Activated naive CD4-positive, alpha-beta T cell (primary cell): Measurements from ENCODE around the gene SKP2.

Experiments
- DNase-seq, 4 experiments: peaks; one replicate each; lab custom pipeline; 2025; lab: John Stamatoyannopoulos, UW

The SKP2 gene

DNA sequence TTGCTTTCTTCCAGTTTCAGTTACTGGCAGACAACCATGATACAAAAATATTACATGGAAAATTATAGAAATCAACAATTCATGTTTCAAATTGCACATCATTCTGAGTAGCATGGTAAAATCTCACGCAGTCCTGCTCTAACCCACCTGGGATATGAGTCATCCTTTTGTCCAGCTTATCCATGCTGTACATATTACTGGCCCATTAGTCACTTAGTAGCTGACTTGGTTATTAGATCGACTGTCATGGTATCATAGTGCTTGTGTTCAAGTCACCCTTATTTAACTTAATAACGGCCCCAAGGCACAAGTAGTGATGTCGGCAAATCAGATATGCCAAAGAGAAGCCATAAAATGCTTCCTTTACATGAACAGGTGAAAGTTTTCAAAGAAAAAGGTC, 48.6 kb downstream of the SKP2 start:
- DNase-seq = no peak

DNA sequence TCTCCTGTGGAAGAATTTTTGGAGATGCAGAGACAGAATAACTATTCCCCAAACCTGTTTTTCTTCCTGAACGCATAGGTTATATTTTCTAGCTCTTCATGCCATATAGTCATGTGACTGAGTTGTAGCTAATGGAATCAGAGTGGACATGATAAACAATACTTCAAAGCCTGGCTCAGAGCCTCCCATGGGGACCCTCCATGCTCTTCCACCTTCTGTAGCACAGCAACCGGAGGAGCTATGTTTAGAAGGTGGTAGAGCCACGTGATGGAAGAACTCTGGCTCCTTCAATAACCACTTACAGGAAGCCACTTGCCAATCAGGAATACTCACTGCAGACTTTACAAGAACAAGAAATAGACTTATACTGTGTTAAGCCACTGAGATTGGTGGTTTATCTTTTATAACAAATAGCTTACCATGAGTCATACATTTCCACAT, 50.6 kb downstream of the SKP2 start:
- no peak for DNase-seq

DNA sequence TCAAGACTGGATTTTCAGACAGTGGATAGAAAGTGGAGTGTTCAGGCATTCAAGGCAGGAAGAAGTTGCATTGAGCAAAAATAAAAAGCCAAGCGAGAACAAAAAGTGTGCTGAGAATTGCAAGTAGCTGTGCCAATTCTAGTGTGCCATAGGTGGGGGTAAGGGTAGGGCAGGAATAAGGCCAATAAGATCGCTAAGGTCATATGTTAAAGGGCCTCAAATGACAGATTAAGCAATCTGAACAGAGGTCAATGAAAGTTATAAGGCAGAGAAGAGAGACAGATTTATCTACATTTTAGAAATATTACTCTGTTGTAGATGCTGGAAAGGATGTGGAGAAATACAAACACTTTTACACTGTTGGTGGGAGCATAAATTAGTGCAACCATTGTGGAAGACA, 53.4 kb downstream of the SKP2 start:
- DNase-seq = no peak

DNA sequence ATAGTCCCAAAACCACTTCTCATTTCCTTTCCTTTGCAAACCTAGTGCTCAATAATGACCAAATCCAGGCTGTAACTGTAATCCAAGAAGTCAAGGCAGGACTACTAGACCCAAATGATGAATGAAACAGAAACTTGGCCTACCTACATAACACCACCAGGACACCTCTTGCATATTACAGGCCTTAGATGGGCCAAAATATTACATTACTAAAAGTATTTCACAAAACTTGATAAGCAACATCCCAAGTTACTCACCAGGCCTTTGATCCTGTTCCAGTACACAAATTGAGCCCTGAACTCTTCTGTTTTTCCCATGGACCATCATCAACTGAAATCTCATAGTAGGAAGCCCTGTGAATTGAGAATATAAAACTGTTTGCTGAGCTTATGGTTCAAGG, 55.0 kb downstream of the SKP2 start:
- DNase-seq = no peak

DNA sequence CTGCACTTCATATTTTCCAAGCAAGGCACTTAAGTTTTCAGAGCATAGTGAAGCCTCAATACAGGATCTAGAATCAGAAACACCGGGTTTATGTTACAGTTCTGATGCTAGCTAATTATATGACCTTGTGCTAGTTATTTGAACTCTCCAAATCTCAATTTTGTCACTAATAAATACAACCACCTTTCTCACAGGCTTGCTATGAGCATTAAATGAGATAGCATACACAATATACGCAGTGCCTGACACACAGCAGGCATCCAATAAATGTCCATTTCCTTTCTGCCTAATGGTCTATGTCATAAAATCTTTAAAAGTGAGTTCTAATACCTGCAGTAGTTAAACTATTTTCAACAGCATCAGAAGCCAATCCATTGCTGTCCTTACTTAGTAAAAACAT, 56.9 kb downstream of the SKP2 start:
- no peak for DNase-seq

DNA sequence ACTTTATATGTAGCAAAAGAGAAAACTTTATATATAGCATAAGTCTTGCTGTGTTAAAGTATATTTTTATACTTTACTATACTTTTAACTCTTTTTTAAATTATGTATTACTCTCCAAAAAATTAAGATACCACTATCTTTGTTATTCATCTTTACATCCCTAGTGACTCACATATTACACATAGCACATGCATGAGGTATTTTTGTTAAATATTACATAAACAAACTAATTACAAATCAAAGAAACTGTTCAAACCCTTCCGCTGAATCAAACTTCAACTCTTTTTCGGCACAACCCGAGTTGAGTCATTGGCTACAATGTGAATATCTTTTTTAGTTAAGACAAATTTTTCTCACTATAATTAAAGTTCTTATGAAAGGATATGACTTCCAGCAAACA, 57.8 kb downstream of the SKP2 start:
- DNase-seq = no peak

GRCh38 chr5:36214436-36214835, 62.5 kb downstream of the SKP2 start:
- no peak for DNase-seq

DNA sequence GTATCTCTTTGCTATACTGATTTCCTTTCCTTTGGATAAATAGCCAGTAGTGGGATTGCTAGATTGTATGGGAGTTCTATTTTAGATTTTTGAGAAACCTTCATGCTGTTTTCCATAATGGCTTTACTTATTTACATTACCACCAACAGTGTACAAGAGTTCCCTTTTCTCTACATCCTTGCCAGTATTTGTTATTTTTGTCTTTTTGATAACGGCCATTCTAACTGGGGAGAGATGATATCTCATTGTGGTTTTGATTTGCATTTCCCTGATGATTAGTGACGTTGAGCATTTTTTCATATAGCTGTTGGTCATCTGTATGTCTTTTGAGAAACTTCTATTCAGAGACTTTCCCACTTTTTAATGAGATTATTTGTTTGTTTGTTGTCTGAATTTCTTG, 64.0 kb downstream of the SKP2 start:
- DNase-seq = no peak

GRCh38 chr5:36217567-36217966, 65.7 kb downstream of the SKP2 start:
- no peak for DNase-seq

DNA sequence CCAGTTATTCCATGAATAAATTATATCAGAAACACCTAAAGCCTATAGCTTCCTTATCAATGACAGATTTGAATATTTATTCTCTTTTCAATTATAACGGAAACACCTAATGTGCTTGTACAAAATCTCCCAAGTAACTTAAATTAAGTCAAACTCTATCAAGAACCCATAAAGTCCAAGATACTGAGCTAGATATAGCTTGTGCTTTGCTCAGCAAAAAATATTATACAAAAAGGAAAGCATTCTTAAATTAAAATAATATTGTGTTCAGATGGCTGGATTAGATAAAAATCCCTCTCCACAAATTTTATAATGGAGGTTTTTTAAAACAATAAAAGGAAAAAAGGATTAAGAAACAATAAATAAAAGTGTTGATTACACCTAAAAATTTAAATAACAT, 66.1 kb downstream of the SKP2 start:
- no peak for DNase-seq

DNA sequence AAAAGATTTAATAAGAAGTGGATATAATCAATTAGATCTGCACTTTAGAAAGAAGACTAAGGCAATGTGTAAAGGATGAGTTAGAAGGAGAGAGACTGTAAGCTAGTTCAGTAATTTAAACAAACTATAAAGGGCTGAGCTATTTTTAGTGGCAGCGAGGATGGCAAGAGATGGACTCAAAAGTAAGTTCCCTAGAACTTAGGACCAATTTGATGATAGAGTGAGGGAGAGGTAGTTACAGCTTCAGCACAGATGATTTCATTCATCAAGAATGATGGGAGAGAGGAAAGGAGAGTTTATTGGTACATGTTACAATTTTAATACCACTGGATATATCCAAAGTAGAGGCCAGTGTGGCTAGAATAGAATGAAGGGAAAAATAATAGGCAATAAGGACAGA, 70.7 kb downstream of the SKP2 start:
- no peak for DNase-seq

DNA sequence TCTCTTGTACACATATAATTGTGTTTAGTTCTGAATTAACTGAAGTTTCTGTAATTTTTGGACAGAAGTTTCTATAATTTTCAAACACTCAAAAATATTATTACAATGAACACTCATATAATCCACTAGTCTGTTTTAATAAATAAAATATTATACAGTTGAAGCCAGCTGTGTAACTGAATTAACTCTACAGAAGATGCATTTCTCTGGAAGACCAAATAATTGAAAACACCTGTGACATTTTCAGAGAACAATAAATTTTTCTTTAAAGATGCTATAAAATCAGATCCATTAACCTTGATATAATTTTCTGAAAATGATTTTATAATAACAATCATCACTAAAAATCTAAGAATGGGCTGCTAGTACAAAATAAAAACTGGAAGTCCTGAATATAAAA, 75.1 kb downstream of the SKP2 start:
- no peak for DNase-seq

GRCh38 chr5:36228505-36228904, 76.6 kb downstream of the SKP2 start:
- no peak for DNase-seq

DNA sequence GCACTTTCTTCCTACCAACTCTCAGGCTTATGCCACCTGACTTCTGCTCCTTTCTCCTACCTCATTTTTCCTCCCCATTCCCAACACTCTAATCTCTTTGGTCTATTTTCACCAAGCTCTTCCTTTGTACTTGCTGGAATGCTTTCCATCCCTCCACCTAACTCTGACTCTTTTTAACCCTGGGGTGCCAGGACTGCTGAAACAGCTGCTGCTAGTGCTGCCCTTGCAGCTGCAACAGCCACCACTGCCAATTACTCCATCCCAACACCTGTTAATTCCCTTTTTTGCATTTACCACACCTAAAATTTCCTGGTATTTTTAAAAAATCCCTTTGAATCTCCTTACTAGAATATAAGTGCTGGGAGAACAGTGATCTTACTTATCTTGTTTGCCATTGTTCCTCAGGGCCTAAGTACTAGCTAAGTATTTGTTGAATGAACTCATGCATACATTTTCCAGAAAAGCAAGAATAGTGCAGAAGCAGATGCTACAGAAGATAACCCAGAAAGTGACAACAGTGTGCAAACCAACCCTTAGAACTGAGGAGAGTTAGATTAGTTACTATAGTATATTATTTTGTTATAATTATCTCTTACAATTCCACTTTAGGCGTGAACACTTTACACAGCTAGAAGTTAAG, 78.4 kb downstream of the SKP2 start:
- DNase-seq = no peak

DNA sequence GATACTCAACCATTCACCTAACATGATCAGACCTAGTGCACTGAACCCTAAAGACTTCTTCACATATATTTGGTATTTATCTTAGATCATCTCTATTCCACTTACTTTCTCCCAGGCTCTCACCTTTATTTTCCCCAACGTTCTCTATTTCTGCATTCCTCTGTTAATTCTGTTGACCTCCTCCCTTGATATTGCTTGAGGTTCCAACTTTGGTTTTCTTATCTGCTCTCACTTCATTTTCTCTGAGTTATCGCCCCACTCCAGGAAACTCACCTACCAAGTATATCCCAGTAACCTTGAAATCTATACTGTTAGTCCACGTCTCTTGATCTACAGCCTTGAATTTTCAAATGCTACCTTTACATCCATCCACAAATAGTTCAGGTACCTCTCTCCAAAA, 80.6 kb downstream of the SKP2 start:
- DNase-seq = no peak
